DOHH2 (cell line): ENCODE results near the gene NSD2.

Source experiments
- CTCF ChIP-seq: fragments of 200-600 bp; sonication (generic); IDR thresholded peaks from one replicate; pipeline ENCODE4 v1.5.1; 2014; ENCODE audit warnings: antibody characterized with exemption, mild to moderate bottlenecking, low read depth, low read length; ENCODE audit not compliant: poor library complexity, severe bottlenecking
- EZH2phosphoT487 ChIP-seq: fragments of 200-600 bp; sonication (generic); IDR thresholded peaks from 2 replicates; pipeline ENCODE4 v1.6.1; 2017; ENCODE audit warnings: borderline replicate concordance, mild to moderate bottlenecking, antibody characterized with exemption, low read length, moderate library complexity, mixed read lengths

GRCh38 chr4:1904042-1904441 lies 32.8 kb downstream of the NSD2 start:
- TF ChIP-seq CTCF (no peak), EZH2phosphoT487 (no peak)
